Kidney (tissue), 14 donors: ENCODE measurements around the gene NRTN. TPM values are rescaled to one million over a fixed set of nuclear protein-coding genes. Genes with fewer than 3 reads are reported as not detected.

Experiments
- DNase-seq, 5 donors: peaks; one replicate each; pipeline ENCODE4 v3.0.0-alpha.2; 2013 to 2020
- FAIRE-seq: peaks from 2 replicates; lab custom pipeline; 2012; peaks lifted over from hg19 to GRCh38; lab: Jason Lieb, UNC
- H3K27ac ChIP-seq, 2 donors: one replicate each; pipeline ENCODE4 v1.7.0; 2013; ENCODE audit warnings: low read depth in 2 of 2, low read length in 2 of 2, inconsistent platforms in 1 of 2
- H3K27me3 ChIP-seq: one replicate; pipeline ENCODE4 v1.7.1; 2013; ENCODE audit warnings: low read length, inconsistent platforms; ENCODE audit not compliant: control insufficient read depth, insufficient read depth
- H3K36me3 ChIP-seq, 3 donors: one replicate each; pipeline versions ENCODE4 v1.7.0 to v1.7.1; 2013; ENCODE audit warnings: low read length in 3 of 3, control low read depth in 1 of 3, inconsistent platforms in 1 of 3; ENCODE audit not compliant: insufficient read depth in 3 of 3, control insufficient read depth in 2 of 3
- H3K4me1 ChIP-seq, 3 donors: one replicate each; pipeline versions ENCODE4 v1.7.0 to v1.7.1; 2013; ENCODE audit warnings: low read length in 3 of 3, inconsistent platforms in 1 of 3, low read depth in 1 of 3; ENCODE audit not compliant: control insufficient read depth in 2 of 3, insufficient read depth in 2 of 3
- H3K4me3 ChIP-seq, 3 donors: one replicate each; pipeline versions ENCODE4 v1.7.0 to v1.8.1; 2013; ENCODE audit warnings: low read length in 3 of 3, control low read depth in 1 of 3, inconsistent platforms in 1 of 3
- H3K9ac ChIP-seq, 3 donors: one replicate each; pipeline versions ENCODE4 v1.7.0 to v1.7.1; 2013; ENCODE audit warnings: low read length in 3 of 3, control low read depth in 1 of 3, inconsistent platforms in 1 of 3
- H3K9me3 ChIP-seq, 3 donors: one replicate each; pipeline versions ENCODE4 v1.7.0 to v1.7.1; 2013; ENCODE audit warnings: low read length in 3 of 3, control low read depth in 1 of 3, inconsistent platforms in 1 of 3; ENCODE audit not compliant: control insufficient read depth in 2 of 3, insufficient read depth in 1 of 3
- intact Hi-C: fragments of 100-400 bp; cut with DNase I; formaldehyde crosslinking; loops from one replicate; pipeline ENCODE4 v1.11.1; 2022
- polyA plus RNA-seq: library from polyadenylated mRNA; stranded (reverse); fragments of 350-450 nt; fragmentation: Illumina TruSeq; extraction: RNeasy Lipid Tissue Mini Kit (QIAGEN cat#74804); gene quantifications from one replicate; pipeline ENCODE4 v1.2.3, GENCODE V29; 2014; ENCODE audit warnings: low read depth, low replicate concordance; ENCODE audit not compliant: insufficient read depth
- total RNA-seq: library from RNA; stranded (reverse); fragmentation: NEBNext Ultra II Directional; extraction: Animal tissue kit (Norgen Biotek cat#: 25700); gene quantifications from one replicate; pipeline ENCODE4 v1.2.1, GENCODE V29; 2021
- TF ChIP-seq, protein P1 (sequence below): IDR thresholded peaks from 3 replicates; pipeline ENCODE4 v1.5.1; 2012; ENCODE audit warnings: mild to moderate bottlenecking, moderate library complexity, borderline replicate concordance; ENCODE audit not compliant: insufficient read depth; ENCODE audit errors: extremely low read depth
- donor health status: control.
- donor health status: control.
- donor health status: control.
- donor health status: control.
- donor health status: control.
- donor health status: DM: yes; HTN: yes; CAD: no.
- donor health status: Normal renal cell carcinoma (clear cell type).

Gene NRTN
- total and polyA plus RNA-seq, 2 donors from 2014 or later, result 3.5 to 5.8 TPM

DNA sequence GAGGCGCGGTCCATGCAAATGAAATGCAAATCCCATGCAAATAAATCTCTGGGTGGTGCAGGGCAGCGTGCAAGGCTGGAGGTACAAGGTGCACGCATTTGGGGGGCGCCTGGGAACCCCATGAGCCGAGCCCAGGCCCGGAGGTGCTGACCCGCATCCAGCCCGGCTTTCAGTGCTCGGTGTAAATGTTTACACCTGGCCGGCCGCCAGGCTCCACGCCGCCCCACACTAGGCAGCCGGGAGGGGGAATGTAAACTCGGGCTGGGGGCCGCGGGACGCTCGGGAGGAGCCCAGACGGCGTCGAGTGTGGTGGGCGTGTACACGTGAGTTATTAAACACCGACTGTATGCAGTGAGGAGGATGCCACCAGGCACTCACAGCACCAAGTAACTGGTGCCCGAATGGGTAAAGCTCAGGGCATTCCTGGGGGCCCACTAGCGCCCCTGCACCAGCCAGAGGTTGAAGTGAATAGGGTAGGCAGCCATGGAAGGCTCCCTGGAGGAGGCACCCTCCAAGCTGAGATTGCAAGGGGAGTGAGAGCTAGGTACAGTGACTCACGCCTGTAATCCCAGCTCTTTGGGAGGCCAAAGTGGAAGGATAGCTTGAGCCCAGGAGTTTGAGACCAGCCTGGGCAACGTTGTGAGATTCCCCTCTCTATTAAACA lies 17.4 kb downstream of the NRTN start:
- Histone ChIP-seq H3K27ac (no peak overlapping the region), H3K9ac (no peak overlapping the region), H3K4me3 (no peak overlapping the region), H3K36me3 (no peaks in the 10 kb centered on the region), H3K27me3 (no peaks in the 10 kb centered on the region), H3K9me3 (no peaks in the 10 kb centered on the region), H3K4me1 (peaks cover 0 to 6% (median 0%) of the 10 kb centered on the region in 3 donors)
- peak in 1 of 5 donors; percentile 48 for DNase-seq
- intact Hi-C loops, result no loop called here
- no peak for FAIRE-seq
- TF ChIP-seq, protein P1, sequence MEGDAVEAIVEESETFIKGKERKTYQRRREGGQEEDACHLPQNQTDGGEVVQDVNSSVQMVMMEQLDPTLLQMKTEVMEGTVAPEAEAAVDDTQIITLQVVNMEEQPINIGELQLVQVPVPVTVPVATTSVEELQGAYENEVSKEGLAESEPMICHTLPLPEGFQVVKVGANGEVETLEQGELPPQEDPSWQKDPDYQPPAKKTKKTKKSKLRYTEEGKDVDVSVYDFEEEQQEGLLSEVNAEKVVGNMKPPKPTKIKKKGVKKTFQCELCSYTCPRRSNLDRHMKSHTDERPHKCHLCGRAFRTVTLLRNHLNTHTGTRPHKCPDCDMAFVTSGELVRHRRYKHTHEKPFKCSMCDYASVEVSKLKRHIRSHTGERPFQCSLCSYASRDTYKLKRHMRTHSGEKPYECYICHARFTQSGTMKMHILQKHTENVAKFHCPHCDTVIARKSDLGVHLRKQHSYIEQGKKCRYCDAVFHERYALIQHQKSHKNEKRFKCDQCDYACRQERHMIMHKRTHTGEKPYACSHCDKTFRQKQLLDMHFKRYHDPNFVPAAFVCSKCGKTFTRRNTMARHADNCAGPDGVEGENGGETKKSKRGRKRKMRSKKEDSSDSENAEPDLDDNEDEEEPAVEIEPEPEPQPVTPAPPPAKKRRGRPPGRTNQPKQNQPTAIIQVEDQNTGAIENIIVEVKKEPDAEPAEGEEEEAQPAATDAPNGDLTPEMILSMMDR, result no peak

DNA sequence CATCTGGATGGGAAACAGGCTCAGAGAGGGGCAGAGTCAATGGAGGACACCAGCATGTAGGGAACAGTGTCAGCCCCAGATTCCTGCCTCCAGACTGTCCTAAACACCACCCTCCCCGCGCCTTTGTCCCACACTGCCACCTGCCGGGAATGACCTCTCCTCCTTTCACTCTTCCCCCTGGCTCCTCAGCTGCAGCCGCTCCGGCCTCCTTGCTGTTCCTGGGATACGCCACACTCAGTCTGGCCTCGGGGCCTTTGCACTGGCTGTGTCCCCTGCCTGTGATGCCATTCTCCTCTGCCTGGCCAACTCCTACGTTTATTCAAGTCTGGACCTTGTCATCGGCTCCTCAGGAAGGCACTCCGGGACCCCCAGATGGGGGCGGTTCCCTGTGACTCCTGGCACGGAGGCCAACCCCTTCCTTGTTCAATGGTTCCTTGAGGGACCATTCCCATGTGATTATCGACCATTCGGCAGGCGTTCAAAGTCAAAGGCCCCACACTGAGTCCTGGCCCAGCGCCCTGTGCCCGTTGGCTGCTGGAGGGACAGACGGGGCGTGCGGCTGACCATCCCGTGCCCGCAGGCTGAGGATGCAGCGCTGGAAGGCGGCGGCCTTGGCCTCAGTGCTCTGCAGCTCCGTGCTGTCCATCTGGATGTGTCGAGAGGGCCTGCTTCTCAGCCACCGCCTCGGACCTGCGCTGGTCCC lies 18.9 kb downstream of the NRTN start:
- Histone ChIP-seq H3K27me3 (no peaks in the 10 kb centered on the region), H3K9me3 (no peaks in the 10 kb centered on the region), H3K4me3 (no peak overlapping the region), H3K36me3 (no peaks in the 10 kb centered on the region), H3K9ac (no peak overlapping the region), H3K27ac (no peak overlapping the region), H3K4me1 (peaks cover 0 to 12% (median 0%) of the 10 kb centered on the region in 3 donors)
- TF ChIP-seq, protein P1, result no peak
- intact Hi-C loops, result no loop called here
- DNase-seq (peak in 1 of 5 donors; percentile 45), FAIRE-seq (no peak)

DNA sequence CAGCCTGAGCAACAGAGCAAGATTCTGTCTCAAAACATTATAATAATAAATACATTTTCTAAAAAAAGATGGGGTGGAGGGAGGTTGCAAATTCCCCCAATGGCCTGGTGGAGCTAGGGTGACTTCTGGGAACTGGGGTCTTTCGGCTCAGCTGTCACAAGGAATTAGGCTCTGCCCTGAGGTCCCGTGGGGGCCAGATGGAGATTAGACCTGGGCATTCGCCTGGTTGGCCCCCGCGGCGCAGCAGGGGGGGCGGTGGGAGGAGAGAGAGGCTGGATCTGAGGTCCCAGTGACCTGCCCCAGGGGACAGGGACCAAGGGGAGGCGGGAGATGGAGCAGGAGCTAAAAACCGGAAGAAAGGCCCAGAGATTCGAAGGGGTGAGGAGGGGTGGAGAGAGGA lies 19.9 kb downstream of the NRTN start:
- H3K4me3 ChIP-seq, result no peak overlapping the region
- TF ChIP-seq, protein P1, result no peak
- no peak overlapping the region for H3K27ac ChIP-seq
- intact Hi-C loops, result no loop called here
- H3K9ac ChIP-seq, result no peak overlapping the region
- FAIRE-seq (no peak), DNase-seq (no peak)
- H3K36me3 ChIP-seq, result no peaks in the 10 kb centered on the region
- H3K4me1 ChIP-seq, result peaks cover 0 to 16% (median 0%) of the 10 kb centered on the region in 3 donors
- no peaks in the 10 kb centered on the region for H3K27me3 ChIP-seq
- no peaks in the 10 kb centered on the region for H3K9me3 ChIP-seq
